Fibroblast of mammary gland (primary cell): ENCODE measurements around the gene UNC79.

ENCODE experiments used
- DNase-seq: peaks from one replicate; pipeline ENCODE4 v3.0.0-alpha.2; 2010; ENCODE audit warnings: low read depth
- H3K4me3 ChIP-seq: 2 replicates; pipeline ENCODE4 v1.5.1; 2011; ENCODE audit warnings: low read depth, mild to moderate bottlenecking, low read length, moderate library complexity; ENCODE audit not compliant: control insufficient read depth
- CTCF ChIP-seq: conservative IDR thresholded peaks from 2 replicates; pipeline ENCODE4 v1.5.1; 2011; ENCODE audit warnings: low read depth, low read length, inconsistent platforms; ENCODE audit not compliant: control insufficient read depth, insufficient read depth

Gene UNC79

GRCh38 chr14:93643676-93644075 lies 212.9 kb downstream of the UNC79 start:
- no peak for DNase-seq
- no peak overlapping the region for H3K4me3 ChIP-seq
- TF ChIP-seq CTCF, result no peak

GRCh38 chr14:93645200-93645599 lies 214.5 kb downstream of the UNC79 start:
- DNase-seq, result no peak
- no peak for TF ChIP-seq CTCF
- H3K4me3 ChIP-seq, result no peak overlapping the region

GRCh38 chr14:93648440-93649168 lies 217.9 kb downstream of the UNC79 start:
- peak; percentile 15 for DNase-seq
- TF ChIP-seq CTCF, result peak; percentile 27
- no peak overlapping the region for H3K4me3 ChIP-seq

GRCh38 chr14:93654599-93654998 lies 223.9 kb downstream of the UNC79 start:
- no peak for DNase-seq
- H3K4me3 ChIP-seq, result no peak overlapping the region
- TF ChIP-seq CTCF, result no peak

GRCh38 chr14:93655078-93655750 lies 224.5 kb downstream of the UNC79 start:
- peak; percentile 61 for DNase-seq
- peak; percentile 50 for TF ChIP-seq CTCF
- H3K4me3 ChIP-seq, result no peak overlapping the region

GRCh38 chr14:93657875-93658274 lies 227.1 kb downstream of the UNC79 start:
- DNase-seq, result no peak
- H3K4me3 ChIP-seq, result no peak overlapping the region
- TF ChIP-seq CTCF, result no peak
